Vagina (tissue), 2 donors: ENCODE measurements around the gene SDCCAG8. TPM values are rescaled to one million over a fixed set of nuclear protein-coding genes. Genes with fewer than 3 reads are reported as not detected.

Experiments
- DNase-seq, 2 donors: peaks; one replicate each; pipeline ENCODE4 v3.0.0-alpha.2; 2017; ENCODE audit errors: extremely low spot score in 2 of 2
- H3K27ac ChIP-seq: fragments of 200-600 bp; sonication (generic); one replicate; pipeline ENCODE4 v1.5.1; 2019
- H3K27me3 ChIP-seq: fragments of 200-600 bp; sonication (generic); one replicate; pipeline ENCODE4 v1.5.1; 2019
- H3K36me3 ChIP-seq, 2 donors: fragments of 200-600 bp; sonication (generic); one replicate each; pipeline ENCODE4 v1.5.1; 2017 to 2019
- H3K4me1 ChIP-seq: fragments of 200-600 bp; sonication (generic); one replicate; pipeline ENCODE4 v1.5.1; 2019
- H3K4me3 ChIP-seq, 2 donors: fragments of 200-600 bp; sonication (generic); 1 replicate in 1 of 2; 2 replicates in 1 of 2; pipeline ENCODE4 v1.5.1; 2016 to 2019
- H3K9me3 ChIP-seq: fragments of 200-600 bp; sonication (generic); one replicate; pipeline ENCODE4 v1.5.1; 2019
- CTCF ChIP-seq, 3 experiments: fragments of 450-650 bp in 2 of 3; fragments of 200-600 bp in 1 of 3; sonication (generic) in 1 of 3; IDR thresholded peaks; one replicate each; pipeline ENCODE4 v1.5.1; 2017 to 2019; ENCODE audit warnings: antibody characterized with exemption in 3 of 3, mild to moderate bottlenecking in 2 of 3, moderate library complexity in 2 of 3
- POLR2A ChIP-seq, 2 donors: fragments of 450-650 bp; IDR thresholded peaks; one replicate each; pipeline ENCODE4 v1.6.1; 2017; ENCODE audit warnings: antibody characterized with exemption in 2 of 2, mild to moderate bottlenecking in 2 of 2, moderate library complexity in 2 of 2
- POLR2AphosphoS5 ChIP-seq, 2 donors: sonication (generic); formaldehyde crosslinking; IDR thresholded peaks; one replicate each; pipeline ENCODE4 v1.9.0; 2017; ENCODE audit warnings: antibody characterized with exemption in 2 of 2, mild to moderate bottlenecking in 2 of 2, low read depth in 1 of 2; ENCODE audit not compliant: insufficient read depth in 1 of 2
- intact Hi-C: fragments of 100-400 bp; cut with DNase I; formaldehyde crosslinking; loops from one replicate; pipeline ENCODE4 v1.15.1; 2023
- total RNA-seq: library from RNA; depleted of rRNA; stranded (reverse); fragments of >200 nt; gene quantifications from one replicate; pipeline ENCODE4 v1.2.3, GENCODE V29; 2016

Gene SDCCAG8
- total RNA-seq, 1 donor from 2014 or later: 31.2 TPM

- Histone ChIP-seq H3K4me1 (peaks cover 23% of the 10 kb centered on the region), H3K9me3 (no peaks in the 10 kb centered on the region), H3K36me3 (no peaks in the 10 kb centered on the region), H3K27ac (peak overlapping the region; percentile 0), H3K4me3 (peak overlapping the region; percentile 37 to 38), H3K27me3 (no peaks in the 10 kb centered on the region)
- no peak for TF ChIP-seq POLR2AphosphoS5 (IDR thresholded peaks at IDR 0.05; ENCODE audit: insufficient read depth in 1 of 2, low read depth in 1 of 2)
- no peak for TF ChIP-seq CTCF (IDR thresholded peaks at IDR 0.05)
- TF ChIP-seq POLR2A (IDR thresholded peaks at IDR 0.05): no peak
- no peak for DNase-seq
- intact Hi-C loops: no loop called here
Observed at GRCh38 chr1:243483071-243483771, 227.4 kb downstream of the SDCCAG8 start.

- DNase-seq: no peak
- Histone ChIP-seq H3K4me1 (peaks cover 23% of the 10 kb centered on the region), H3K36me3 (no peaks in the 10 kb centered on the region), H3K27me3 (no peaks in the 10 kb centered on the region), H3K27ac (no peak overlapping the region), H3K4me3 (no peak overlapping the region), H3K9me3 (no peaks in the 10 kb centered on the region)
- intact Hi-C loops: no loop called here
- TF ChIP-seq POLR2AphosphoS5 (IDR thresholded peaks at IDR 0.05; ENCODE audit: insufficient read depth in 1 of 2, low read depth in 1 of 2): no peak
- TF ChIP-seq POLR2A (IDR thresholded peaks at IDR 0.05): no peak
- TF ChIP-seq CTCF (IDR thresholded peaks at IDR 0.05): no peak
Observed at GRCh38 chr1:243483952-243484351, 228.1 kb downstream of the SDCCAG8 start.

- intact Hi-C loops: no loop called here
- Histone ChIP-seq H3K36me3 (no peaks in the 10 kb centered on the region), H3K4me3 (no peak overlapping the region), H3K27ac (no peak overlapping the region), H3K9me3 (no peaks in the 10 kb centered on the region), H3K4me1 (peaks cover 14% of the 10 kb centered on the region), H3K27me3 (no peaks in the 10 kb centered on the region)
- no peak for DNase-seq
- TF ChIP-seq POLR2A (IDR thresholded peaks at IDR 0.05): no peak
Observed at GRCh38 chr1:243487036-243487648, 231.3 kb downstream of the SDCCAG8 start.

GRCh38 chr1:243487649-243488227 is 231.9 kb downstream of the SDCCAG8 start:
- Histone ChIP-seq H3K27ac (no peak overlapping the region), H3K9me3 (no peaks in the 10 kb centered on the region), H3K4me3 (peak overlapping the region in 1 of 2 donors; percentile 27), H3K36me3 (no peaks in the 10 kb centered on the region), H3K4me1 (peaks cover 8% of the 10 kb centered on the region), H3K27me3 (no peaks in the 10 kb centered on the region)
- intact Hi-C loops: no loop called here
- DNase-seq: no peak
- TF ChIP-seq POLR2AphosphoS5 (IDR thresholded peaks at IDR 0.05; ENCODE audit: insufficient read depth in 1 of 2, low read depth in 1 of 2) (no peak), CTCF (IDR thresholded peaks at IDR 0.05) (no peak), POLR2A (IDR thresholded peaks at IDR 0.05) (no peak)

- Histone ChIP-seq H3K27ac (no peak overlapping the region), H3K27me3 (no peaks in the 10 kb centered on the region), H3K9me3 (no peaks in the 10 kb centered on the region), H3K4me3 (peak overlapping the region in 1 of 2 donors; percentile 27), H3K4me1 (no peaks in the 10 kb centered on the region), H3K36me3 (no peaks in the 10 kb centered on the region)
- intact Hi-C loops: no loop called here
- TF ChIP-seq POLR2AphosphoS5 (IDR thresholded peaks at IDR 0.05; ENCODE audit: insufficient read depth in 1 of 2, low read depth in 1 of 2) (no peak), POLR2A (IDR thresholded peaks at IDR 0.05) (no peak), CTCF (IDR thresholded peaks at IDR 0.05) (no peak)
- no peak for DNase-seq
Observed at GRCh38 chr1:243488459-243489157, 232.8 kb downstream of the SDCCAG8 start.
